ENCODE results near the gene RIT1.

The RIT1 gene

DNA sequence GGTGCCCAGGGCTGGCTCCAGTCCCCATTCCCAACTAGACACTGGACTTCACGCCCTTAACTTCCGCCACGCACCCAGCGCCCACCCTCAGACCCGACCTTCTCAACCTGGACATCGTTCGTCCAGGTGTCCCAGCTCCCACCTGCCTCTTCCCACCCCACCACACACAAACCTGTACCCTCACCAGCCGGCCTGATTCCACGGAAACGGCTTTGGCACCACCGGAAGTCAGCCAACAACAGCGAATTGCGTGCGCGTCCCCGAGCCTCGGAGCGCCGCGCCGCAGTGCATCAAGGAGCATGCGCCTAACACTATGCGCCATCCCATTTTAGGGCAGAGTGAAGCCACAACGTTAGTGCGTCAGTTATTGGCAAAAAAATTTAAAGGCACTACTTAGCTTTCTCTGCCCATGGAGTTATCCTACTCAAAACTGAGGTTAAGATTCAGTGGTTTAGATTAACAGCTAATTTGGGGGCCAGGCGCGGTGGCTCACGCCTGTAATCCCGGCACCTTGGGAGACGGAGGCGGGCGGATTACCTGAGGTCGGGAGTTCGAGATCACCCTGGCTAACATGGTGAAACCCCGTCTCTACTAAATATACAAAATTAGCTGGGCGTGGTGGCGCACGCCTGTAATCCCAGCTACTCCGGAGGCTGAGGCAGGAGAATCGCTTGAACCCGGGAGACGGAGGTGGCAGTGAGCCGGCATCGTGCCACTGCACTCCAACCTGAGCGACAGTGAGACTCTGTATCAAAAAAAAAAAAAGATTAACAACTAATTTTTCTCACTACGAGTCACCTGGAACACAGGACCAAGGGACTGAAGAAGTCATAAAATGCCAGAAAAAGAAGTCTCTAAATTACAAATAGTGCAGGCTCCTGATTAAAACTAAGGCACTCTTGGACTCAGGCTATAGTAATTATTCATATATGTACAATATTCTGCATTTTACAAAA, 53.9 kb downstream of the RIT1 start, which contains the start of gene GON4L:
Gene GON4L (minus strand): TSS at position 240 of the 956 bp plus-strand sequence. CDS start 3,434 bp downstream, outside the sequence.
- DNase-seq (ENCODE audit: low read depth), result peak; percentile 79

DNA sequence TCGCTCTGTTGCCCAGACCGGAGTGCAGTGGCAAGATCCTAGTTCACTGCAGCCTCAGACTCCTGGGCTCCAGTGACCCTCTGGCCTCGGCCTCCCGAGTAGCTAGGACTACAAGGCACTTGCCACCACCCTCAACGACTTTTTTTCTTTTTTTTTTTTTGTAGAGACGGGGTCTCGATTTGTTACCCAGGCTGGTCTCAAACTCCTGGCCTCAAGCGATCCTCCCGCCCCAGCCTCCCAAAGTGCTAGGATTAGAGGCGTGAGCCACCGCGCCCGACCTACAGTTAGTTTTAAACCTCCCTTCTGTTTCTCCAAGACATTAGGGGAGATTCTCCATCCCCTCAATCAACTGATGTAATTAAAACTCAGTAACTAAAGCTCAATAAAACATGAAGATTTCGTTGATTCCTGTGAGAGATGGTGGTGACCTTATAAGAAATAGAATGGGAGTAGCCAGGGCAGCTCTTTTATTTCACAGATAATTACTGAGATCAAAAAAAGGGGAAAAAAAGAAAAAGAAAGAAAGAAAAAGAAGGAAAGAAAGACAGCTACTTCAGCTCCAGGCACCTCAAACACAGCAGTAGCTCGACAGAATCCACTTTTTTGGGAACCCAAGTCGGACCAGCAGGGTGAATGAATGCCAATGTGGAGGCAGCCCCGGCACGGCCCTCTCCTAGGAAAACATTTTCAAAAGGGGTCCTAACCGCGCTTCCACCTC, 54.7 kb downstream of the RIT1 start:
- no peak for DNase-seq (ENCODE audit: low read depth)

DNA sequence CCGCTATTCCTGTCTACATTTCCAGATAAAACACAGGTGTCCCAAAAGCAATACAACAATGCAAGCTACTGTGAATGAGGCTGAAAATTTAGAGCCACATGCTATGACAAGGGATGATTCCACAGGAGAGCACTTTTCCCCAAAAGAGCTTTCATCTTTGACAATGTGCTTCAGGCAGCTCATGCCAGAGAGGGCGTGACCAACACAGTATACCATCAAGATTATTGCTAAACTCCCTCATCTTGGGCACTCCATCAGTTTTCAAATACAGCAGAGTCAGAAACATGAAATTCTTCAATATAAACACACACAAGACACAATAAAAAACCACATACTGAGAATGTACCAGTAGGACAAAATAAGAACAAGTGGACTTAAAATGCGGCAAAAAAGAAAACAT, 60.8 kb downstream of the RIT1 start:
- DNase-seq (ENCODE audit: low read depth), result no peak

DNA sequence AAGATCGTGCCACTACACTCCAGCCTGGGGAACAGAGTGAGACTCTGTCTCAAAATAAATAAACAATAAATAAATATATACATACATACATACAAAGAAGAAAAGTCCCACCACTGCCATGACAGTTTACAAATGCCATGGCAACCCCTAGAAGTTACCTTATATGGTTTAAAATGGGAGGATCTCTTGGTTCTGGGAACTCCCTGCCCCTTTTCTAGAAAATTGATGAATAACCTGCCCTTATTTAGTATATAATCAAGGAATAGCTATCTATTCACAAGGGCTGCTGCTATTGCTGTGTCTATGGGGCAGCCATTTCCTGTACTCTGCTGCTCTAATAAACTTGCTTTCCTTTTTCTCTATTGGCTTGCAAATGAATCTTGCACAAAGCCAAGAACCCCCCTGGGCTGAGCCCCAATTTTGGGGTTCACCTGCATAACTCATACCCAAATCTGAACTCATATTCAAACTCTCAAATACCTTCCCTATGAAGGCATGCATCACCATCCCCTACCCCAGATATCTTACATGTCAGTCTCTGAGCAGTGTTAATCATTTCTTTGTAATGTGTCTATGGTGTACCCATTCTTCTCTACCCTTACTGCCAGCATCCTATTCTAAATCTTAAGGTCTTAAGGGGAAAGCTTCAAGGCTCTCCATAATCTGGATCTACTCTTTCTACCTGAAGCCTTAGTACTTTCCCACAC, 63.2 kb downstream of the RIT1 start:
- no peak for DNase-seq (ENCODE audit: low read depth)

Measured in GM04504 (cell line).